ENCODE results near the gene UNC79. TPM values are rescaled to one million over a fixed set of nuclear protein-coding genes. Genes with fewer than 3 reads are reported as not detected.
"Not testable (repeated sequence)": the region's sequence is repeated elsewhere in the genome, so short reads cannot be mapped to it uniquely, and the experiment has no call there.

UNC79 gene
- total RNA-seq, 1 experiment from 2014 or later, result 0.07 TPM

GRCh38 chr14:93402951-93403350 is 27.8 kb upstream of the UNC79 start:
- ChIA-PET POLR2A (ENCODE audit: unreplicated experiment) (no interaction called here), CTCF (no interaction called here)
- intact Hi-C loops (cut with micrococcal nuclease; ENCODE audit: unreplicated experiment), result no loop called here
- Histone ChIP-seq H3F3A (ENCODE audit: insufficient read depth, low read depth) (no peaks in the 10 kb centered on the region), H3K27ac (no peak overlapping the region), H3K4me1 (replicated peaks; ENCODE audit: insufficient read depth) (no peaks in the 10 kb centered on the region), H3K4me2 (no peak overlapping the region), H2AFZ (no peak overlapping the region), H3K79me2 (ENCODE audit: low read depth) (no peaks in the 10 kb centered on the region), H3K4me3 (no peak overlapping the region), H3K9me2 (ENCODE audit: insufficient read depth) (no peaks in the 10 kb centered on the region), H3K9me3 (ENCODE audit: insufficient read depth, low read depth) (no peaks in the 10 kb centered on the region), H3K27me3 (ENCODE audit: insufficient read depth, low read depth) (peaks cover 42% of the 10 kb centered on the region), H3K36me3 (ENCODE audit: low read depth) (no peaks in the 10 kb centered on the region), H4K20me1 (ENCODE audit: insufficient read depth) (no peaks in the 10 kb centered on the region)
- no peak for DNase-seq
- no TSS peak for BruUV-seq (replicated peaks)
- TF ChIP-seq EZH2 (IDR thresholded peaks at IDR 0.05; ENCODE audit: low read depth), result no peak
- TF ChIP-seq, protein P1, sequence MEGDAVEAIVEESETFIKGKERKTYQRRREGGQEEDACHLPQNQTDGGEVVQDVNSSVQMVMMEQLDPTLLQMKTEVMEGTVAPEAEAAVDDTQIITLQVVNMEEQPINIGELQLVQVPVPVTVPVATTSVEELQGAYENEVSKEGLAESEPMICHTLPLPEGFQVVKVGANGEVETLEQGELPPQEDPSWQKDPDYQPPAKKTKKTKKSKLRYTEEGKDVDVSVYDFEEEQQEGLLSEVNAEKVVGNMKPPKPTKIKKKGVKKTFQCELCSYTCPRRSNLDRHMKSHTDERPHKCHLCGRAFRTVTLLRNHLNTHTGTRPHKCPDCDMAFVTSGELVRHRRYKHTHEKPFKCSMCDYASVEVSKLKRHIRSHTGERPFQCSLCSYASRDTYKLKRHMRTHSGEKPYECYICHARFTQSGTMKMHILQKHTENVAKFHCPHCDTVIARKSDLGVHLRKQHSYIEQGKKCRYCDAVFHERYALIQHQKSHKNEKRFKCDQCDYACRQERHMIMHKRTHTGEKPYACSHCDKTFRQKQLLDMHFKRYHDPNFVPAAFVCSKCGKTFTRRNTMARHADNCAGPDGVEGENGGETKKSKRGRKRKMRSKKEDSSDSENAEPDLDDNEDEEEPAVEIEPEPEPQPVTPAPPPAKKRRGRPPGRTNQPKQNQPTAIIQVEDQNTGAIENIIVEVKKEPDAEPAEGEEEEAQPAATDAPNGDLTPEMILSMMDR (conservative IDR thresholded peaks at IDR 0.05), result no peak

DNA sequence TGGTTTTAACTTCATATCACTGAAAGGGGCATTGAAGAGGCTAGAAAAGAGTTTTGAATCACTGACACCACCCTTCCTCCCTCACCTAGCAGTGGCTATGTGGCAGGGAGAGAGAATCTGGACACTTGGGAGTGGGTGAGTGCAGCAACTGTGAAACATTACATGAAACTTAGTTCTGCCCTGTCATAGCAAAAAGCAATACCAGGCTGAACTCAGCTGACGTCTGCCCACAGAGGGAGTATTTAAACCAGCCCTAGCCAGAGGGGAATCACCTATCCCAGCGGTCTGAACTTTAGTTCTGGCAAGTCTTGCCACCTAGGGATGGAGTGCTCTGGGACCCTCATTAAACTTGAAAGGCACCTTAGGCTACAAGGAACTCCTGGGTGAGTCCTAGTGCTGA is 20.7 kb upstream of the UNC79 start:
- DNase-seq, result no peak
- no peaks in the 10 kb centered on the region for H3K9me2 ChIP-seq (ENCODE audit: insufficient read depth)
- no peaks in the 10 kb centered on the region for H3F3A ChIP-seq (ENCODE audit: insufficient read depth, low read depth)
- H3K9me3 ChIP-seq (ENCODE audit: insufficient read depth, low read depth), result no peaks in the 10 kb centered on the region
- no peaks in the 10 kb centered on the region for H3K4me1 ChIP-seq (replicated peaks; ENCODE audit: insufficient read depth)
- no peak overlapping the region for H3K4me2 ChIP-seq
- H3K27me3 ChIP-seq (ENCODE audit: insufficient read depth, low read depth), result peaks cover 12% of the 10 kb centered on the region; the same call in 1 of the 2 replicates
- intact Hi-C loops (cut with micrococcal nuclease; ENCODE audit: unreplicated experiment), result no loop called here
- H3K79me2 ChIP-seq (ENCODE audit: low read depth), result no peaks in the 10 kb centered on the region
- TF ChIP-seq, protein P1 (conservative IDR thresholded peaks at IDR 0.05), result no peak
- TF ChIP-seq EZH2 (IDR thresholded peaks at IDR 0.05; ENCODE audit: low read depth), result no peak
- no peak overlapping the region for H3K27ac ChIP-seq
- ChIA-PET CTCF (no interaction called here), POLR2A (ENCODE audit: unreplicated experiment) (no interaction called here)
- BruUV-seq (replicated peaks), result no TSS peak
- H2AFZ ChIP-seq, result no peak overlapping the region
- no peaks in the 10 kb centered on the region for H4K20me1 ChIP-seq (ENCODE audit: insufficient read depth)
- no peak overlapping the region for H3K4me3 ChIP-seq
- no peaks in the 10 kb centered on the region for H3K36me3 ChIP-seq (ENCODE audit: low read depth)

- Histone ChIP-seq H3K9me2 (ENCODE audit: insufficient read depth) (no peaks in the 10 kb centered on the region), H3K4me2 (no peak overlapping the region), H3F3A (ENCODE audit: insufficient read depth, low read depth) (no peaks in the 10 kb centered on the region), H3K9me3 (ENCODE audit: insufficient read depth, low read depth) (no peaks in the 10 kb centered on the region), H3K79me2 (ENCODE audit: low read depth) (no peaks in the 10 kb centered on the region), H3K36me3 (ENCODE audit: low read depth) (no peaks in the 10 kb centered on the region), H4K20me1 (ENCODE audit: insufficient read depth) (no peaks in the 10 kb centered on the region), H2AFZ (no peak overlapping the region), H3K27me3 (ENCODE audit: insufficient read depth, low read depth) (peaks cover 12% of the 10 kb centered on the region; the same call in 1 of the 2 replicates), H3K4me3 (no peak overlapping the region), H3K4me1 (replicated peaks; ENCODE audit: insufficient read depth) (no peaks in the 10 kb centered on the region), H3K27ac (no peak overlapping the region)
- POLR2A ChIA-PET (ENCODE audit: unreplicated experiment), result no interaction called here
- CTCF ChIA-PET, result no interaction called here
- TF ChIP-seq EZH2 (IDR thresholded peaks at IDR 0.05; ENCODE audit: low read depth), result no peak
- TF ChIP-seq, protein P1 (conservative IDR thresholded peaks at IDR 0.05), result no peak
- no peak for DNase-seq
- BruUV-seq (replicated peaks), result no TSS peak
- intact Hi-C loops (cut with micrococcal nuclease; ENCODE audit: unreplicated experiment), result no loop called here
Measured at GRCh38 chr14:93410893-93411292, 19.8 kb upstream of the UNC79 start.

DNA sequence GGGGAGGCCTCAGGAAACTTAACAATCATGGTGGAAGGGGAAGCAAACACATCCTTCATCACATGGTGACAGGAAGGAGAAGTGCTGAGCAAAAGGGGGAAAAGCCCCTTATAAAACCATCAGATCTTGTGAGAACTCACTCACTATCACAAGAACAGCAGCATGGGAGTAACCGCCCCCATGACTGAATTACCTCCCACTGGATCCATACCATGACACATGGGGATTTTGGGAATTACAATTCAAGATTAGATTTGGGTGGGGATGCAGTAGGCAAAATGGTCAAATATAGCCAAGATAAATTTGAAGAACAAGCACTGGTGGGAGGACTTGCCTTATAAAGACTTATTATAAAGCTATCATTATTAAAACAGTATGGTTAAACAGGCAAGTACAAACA is 5.6 kb upstream of the UNC79 start:
- intact Hi-C loops (cut with micrococcal nuclease; ENCODE audit: unreplicated experiment); H3F3A ChIP-seq (ENCODE audit: insufficient read depth, low read depth); H3K4me1 ChIP-seq (replicated peaks; ENCODE audit: insufficient read depth); BruUV-seq (replicated peaks); H3K4me3 ChIP-seq; H3K36me3 ChIP-seq (ENCODE audit: low read depth); H2AFZ ChIP-seq; H3K9me3 ChIP-seq (ENCODE audit: insufficient read depth, low read depth); H3K9me2 ChIP-seq (ENCODE audit: insufficient read depth); H4K20me1 ChIP-seq (ENCODE audit: insufficient read depth); H3K4me2 ChIP-seq; POLR2A ChIA-PET (ENCODE audit: unreplicated experiment); CTCF ChIA-PET; H3K27ac ChIP-seq; H3K79me2 ChIP-seq (ENCODE audit: low read depth); DNase-seq: not testable (repeated sequence)
- H3K27me3 ChIP-seq (ENCODE audit: insufficient read depth, low read depth), result peaks cover 29% of the 10 kb centered on the region; the same call in 1 of the 2 replicates

Measured in PC-9 (cell line).